AG04449 (cell line): ENCODE data around the gene NPB.

ENCODE experiments used
- CTCF ChIA-PET: fragments of 350-600 bp; formaldehyde crosslinking; extraction: SDS; loops from one replicate; lab custom pipeline; 2021; ENCODE audit warnings: antibody characterized with exemption; lab: Yijun Ruan, JAX
- POLR2A ChIA-PET: fragments of 400-600, 350-600 bp; formaldehyde crosslinking; extraction: SDS; loops from one replicate; lab custom pipeline; 2020; ENCODE audit warnings: antibody characterized with exemption, inconsistent platforms; lab: Yijun Ruan, JAX
- DNase-seq: peaks from one replicate; pipeline ENCODE4 v3.0.0-alpha.2; 2010; ENCODE audit warnings: low read depth, low spot score
- H3K4me3 ChIP-seq: 2 replicates; pipeline ENCODE4 v1.5.1; 2011; ENCODE audit warnings: low read depth, mild to moderate bottlenecking, control low read depth, low read length
- TF ChIP-seq, protein P1 (sequence below): IDR thresholded peaks from one replicate; pipeline ENCODE4 v1.5.1; 2011; ENCODE audit warnings: mild to moderate bottlenecking, moderate library complexity, low read length, control low read depth, inconsistent platforms; ENCODE audit not compliant: insufficient read depth; ENCODE audit errors: missing control alignments

Gene NPB

DNA sequence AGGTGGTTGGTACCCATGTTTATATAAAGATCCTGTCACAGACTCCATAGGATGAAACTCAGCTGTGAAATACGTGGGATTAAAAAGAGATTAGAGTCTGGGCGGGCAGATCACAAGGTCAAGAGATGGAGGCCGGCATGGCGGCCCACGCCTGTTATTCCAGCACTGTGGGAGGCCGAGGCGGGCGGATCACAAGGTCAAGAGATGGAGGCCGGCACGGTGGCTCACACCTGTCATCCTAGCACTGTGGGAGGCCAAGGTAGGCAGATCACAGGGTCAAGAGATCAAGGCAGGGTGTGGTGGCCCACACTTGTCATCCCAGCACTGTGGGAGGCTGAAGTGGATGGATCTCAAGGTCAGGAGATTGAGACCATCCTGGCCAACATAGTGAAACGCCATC, 6.6 kb upstream of the NPB start:
- no peak overlapping the region for H3K4me3 ChIP-seq
- POLR2A ChIA-PET, result no interaction called here
- TF ChIP-seq, protein P1, sequence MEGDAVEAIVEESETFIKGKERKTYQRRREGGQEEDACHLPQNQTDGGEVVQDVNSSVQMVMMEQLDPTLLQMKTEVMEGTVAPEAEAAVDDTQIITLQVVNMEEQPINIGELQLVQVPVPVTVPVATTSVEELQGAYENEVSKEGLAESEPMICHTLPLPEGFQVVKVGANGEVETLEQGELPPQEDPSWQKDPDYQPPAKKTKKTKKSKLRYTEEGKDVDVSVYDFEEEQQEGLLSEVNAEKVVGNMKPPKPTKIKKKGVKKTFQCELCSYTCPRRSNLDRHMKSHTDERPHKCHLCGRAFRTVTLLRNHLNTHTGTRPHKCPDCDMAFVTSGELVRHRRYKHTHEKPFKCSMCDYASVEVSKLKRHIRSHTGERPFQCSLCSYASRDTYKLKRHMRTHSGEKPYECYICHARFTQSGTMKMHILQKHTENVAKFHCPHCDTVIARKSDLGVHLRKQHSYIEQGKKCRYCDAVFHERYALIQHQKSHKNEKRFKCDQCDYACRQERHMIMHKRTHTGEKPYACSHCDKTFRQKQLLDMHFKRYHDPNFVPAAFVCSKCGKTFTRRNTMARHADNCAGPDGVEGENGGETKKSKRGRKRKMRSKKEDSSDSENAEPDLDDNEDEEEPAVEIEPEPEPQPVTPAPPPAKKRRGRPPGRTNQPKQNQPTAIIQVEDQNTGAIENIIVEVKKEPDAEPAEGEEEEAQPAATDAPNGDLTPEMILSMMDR, result no peak
- CTCF ChIA-PET, result no interaction called here
- DNase-seq, result no peak

DNA sequence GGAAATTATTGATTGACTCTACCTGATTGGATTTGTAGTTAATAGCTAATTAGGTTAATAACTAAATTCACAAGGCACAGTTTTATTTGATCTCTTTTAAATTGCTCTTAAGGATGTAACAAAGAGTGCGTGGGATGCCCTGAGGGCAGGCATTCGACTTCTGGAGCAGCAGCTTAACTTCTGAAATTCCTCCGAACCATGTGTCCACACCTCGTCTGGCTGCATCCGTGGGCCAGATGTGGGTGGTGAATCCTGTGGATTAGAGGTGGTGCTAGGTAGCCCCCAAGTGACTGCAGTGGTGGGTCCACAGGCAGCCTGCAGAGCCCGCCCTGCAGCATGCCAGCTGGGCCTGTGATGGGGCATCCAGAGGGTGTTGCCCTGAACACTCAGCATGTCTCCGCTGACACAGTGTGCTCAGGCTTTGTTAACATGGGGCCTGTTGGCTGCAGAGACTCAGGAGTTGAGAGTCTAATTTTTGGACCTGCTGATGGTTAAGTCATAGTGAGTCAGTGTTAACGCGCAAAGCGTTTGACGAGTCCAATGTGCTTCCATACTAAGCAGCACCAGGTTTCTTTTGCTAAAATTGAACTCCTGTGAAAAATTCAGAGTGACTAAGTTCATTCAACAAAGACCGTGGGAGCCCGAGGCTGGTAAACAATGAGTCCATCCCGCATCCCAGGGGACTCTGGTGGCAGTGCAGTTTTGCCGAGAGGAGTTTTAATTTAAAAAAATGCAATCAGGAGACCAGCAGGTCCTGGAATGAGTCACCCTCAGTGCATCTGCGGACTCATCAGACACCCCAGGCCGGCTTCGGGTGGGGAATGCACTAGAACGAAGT, 3.8 kb upstream of the NPB start:
- H3K4me3 ChIP-seq, result no peak overlapping the region
- TF ChIP-seq, protein P1, result no peak
- DNase-seq, result peak; percentile 69
- POLR2A ChIA-PET, result interaction anchor here (0.9 to 1.0 kb wide), 3 partner anchors 26 to 197 kb away, joined by 3 to 4 read pairs (median 3); no protein-coding TSS in a partner anchor
- CTCF ChIA-PET, result interaction anchor here (1.0 to 1.4 kb wide), 4 partner anchors 25 to 123 kb away, joined by 3 to 4 read pairs (median 4); no protein-coding TSS in a partner anchor

DNA sequence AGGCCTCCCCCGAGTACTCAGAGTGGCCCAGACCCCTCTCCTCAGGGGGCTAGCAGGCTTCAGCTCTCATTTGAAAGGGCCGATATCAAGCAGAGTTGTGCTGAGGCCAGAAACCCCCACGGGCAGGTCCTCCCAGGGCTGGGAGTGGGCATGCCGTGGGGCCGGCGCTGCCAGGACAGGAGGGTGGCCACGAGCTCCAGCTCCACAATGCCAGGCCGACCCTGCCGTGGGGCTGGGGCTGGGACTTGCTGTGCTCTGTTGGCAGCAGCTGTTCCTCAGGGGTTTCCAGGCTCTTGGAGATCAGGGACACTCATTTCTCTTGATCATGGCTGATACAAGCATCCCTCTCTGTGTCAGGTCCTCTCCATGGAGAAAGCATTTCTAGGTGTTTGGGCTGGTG, 3.2 kb upstream of the NPB start:
- TF ChIP-seq, protein P1, result no peak
- ChIA-PET POLR2A (interaction anchor here (0.8 kb wide), 1 partner anchor 28 kb away, joined by 3 read pairs; no protein-coding TSS in a partner anchor), CTCF (interaction anchor here (1.1 kb wide), 1 partner anchor 29 kb away, joined by 4 read pairs; no protein-coding TSS in a partner anchor)
- DNase-seq, result no peak
- H3K4me3 ChIP-seq, result no peak overlapping the region

DNA sequence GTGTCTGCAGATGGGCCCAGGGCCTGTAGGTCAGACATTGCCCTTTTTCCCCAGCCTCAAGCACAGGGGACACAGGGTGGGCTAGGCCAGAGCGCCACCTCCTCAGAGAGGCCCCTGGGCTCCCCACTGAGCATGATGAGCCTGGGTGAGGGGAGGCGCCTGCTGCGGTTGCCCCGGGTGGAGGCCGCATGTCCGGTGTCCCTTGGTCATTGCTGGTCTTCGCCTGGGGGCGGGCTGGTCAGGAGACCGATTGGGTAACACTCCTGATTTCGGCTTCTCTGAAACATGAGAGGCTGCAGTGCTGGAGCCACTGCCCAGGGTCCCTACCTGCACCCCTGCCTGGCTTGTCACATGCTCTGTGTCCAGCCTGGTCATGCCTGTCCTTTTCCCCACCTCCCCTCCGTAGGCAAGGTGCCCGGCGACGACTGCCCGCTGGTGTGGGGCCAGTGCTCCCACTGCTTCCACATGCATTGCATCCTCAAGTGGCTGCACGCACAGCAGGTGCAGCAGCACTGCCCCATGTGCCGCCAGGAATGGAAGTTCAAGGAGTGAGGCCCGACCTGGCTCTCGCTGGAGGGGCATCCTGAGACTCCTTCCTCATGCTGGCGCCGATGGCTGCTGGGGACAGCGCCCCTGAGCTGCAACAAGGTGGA, 2.4 kb upstream of the NPB start:
- CTCF ChIA-PET, result interaction anchor here (1.1 kb wide), 1 partner anchor 30 kb away, joined by 4 read pairs; no protein-coding TSS in a partner anchor
- TF ChIP-seq, protein P1, result no peak
- POLR2A ChIA-PET, result interaction anchor here (0.5 to 0.8 kb wide), 2 partner anchors 27 to 38 kb away, joined by 3 to 5 read pairs; no protein-coding TSS in a partner anchor
- no peak overlapping the region for H3K4me3 ChIP-seq
- DNase-seq, result no peak

DNA sequence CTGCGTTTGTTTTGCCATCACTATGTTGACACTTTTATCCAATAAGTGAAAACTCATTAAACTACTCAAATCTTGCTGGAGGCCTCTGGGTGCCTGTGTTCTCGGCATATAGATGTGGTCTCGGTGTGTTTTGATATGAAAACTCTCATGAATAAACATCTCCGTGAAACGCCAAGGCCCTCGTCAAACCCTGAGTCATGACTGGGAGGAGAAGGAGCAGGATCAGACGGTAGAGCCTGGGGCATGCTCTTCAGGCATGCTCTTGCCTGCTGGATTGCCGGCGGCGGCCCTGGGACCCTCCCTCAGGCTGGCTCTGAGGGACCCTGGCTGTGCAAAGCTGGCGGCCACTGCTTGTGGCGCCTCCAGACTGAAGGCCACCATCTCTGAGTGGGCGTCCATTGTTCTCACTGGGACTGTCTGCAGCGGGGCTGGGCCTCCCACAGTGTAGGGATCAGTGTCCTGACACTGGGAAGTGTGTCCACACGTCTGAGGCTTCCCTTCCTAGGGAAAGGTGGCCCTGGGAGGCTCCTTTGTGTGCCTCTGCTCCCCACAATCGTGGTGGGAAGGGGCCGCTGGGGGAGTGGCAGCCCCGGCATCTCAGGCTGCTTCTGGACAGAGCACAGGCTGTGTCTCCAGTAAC, 1.7 kb upstream of the NPB start:
- TF ChIP-seq, protein P1, result no peak
- CTCF ChIA-PET, result no interaction called here
- no peak overlapping the region for H3K4me3 ChIP-seq
- no peak for DNase-seq
- POLR2A ChIA-PET, result interaction anchor here (0.5 kb wide), 1 partner anchor 39 kb away, joined by 5 read pairs; no protein-coding TSS in a partner anchor
